Liver (tissue), 9 donors: ENCODE data around the gene ZFP57. TPM values are rescaled to one million over a fixed set of nuclear protein-coding genes. Genes with fewer than 3 reads are reported as not detected.

Experiments used
- DNase-seq: peaks from one replicate; pipeline ENCODE4 v3.0.0-alpha.2; 2017; ENCODE audit warnings: low spot score
- H3K27ac ChIP-seq, 2 donors: one replicate each; pipeline ENCODE4 v1.7.0; 2013; ENCODE audit warnings: inconsistent platforms in 2 of 2, low read length in 2 of 2, control low read depth in 1 of 2, low read depth in 1 of 2, mild to moderate bottlenecking in 1 of 2
- H3K27me3 ChIP-seq, 4 donors: one replicate each; pipeline versions ENCODE4 v1.6.1 to v1.7.0; 2013; ENCODE audit warnings: low read length in 3 of 4, inconsistent platforms in 1 of 4, mild to moderate bottlenecking in 1 of 4, moderate library complexity in 1 of 4; ENCODE audit not compliant: control insufficient read depth in 4 of 4, insufficient read depth in 4 of 4
- H3K36me3 ChIP-seq, 4 donors: one replicate each; pipeline versions ENCODE4 v1.6.1 to v1.7.0; 2013; ENCODE audit warnings: low read length in 3 of 4, mild to moderate bottlenecking in 3 of 4, low read depth in 1 of 4, moderate library complexity in 1 of 4; ENCODE audit not compliant: control insufficient read depth in 4 of 4, insufficient read depth in 3 of 4
- H3K4me1 ChIP-seq, 4 donors: one replicate each; pipeline versions ENCODE4 v1.6.1 to v1.7.0; 2013; ENCODE audit warnings: low read length in 3 of 4, mild to moderate bottlenecking in 3 of 4, moderate library complexity in 1 of 4; ENCODE audit not compliant: control insufficient read depth in 4 of 4, insufficient read depth in 4 of 4
- H3K4me3 ChIP-seq, 3 donors: one replicate each; pipeline versions ENCODE4 v1.6.1 to v1.7.0; 2013; ENCODE audit warnings: low read length in 3 of 3, control low read depth in 1 of 3, low read depth in 1 of 3, mild to moderate bottlenecking in 1 of 3
- H3K9ac ChIP-seq, 2 donors: one replicate each; pipeline ENCODE4 v1.7.0; 2013; ENCODE audit warnings: low read length in 2 of 2, mild to moderate bottlenecking in 2 of 2, moderate library complexity in 2 of 2, control low read depth in 1 of 2, low read depth in 1 of 2
- H3K9me3 ChIP-seq, 4 donors: one replicate each; pipeline versions ENCODE4 v1.6.1 to v1.7.0; 2013; ENCODE audit warnings: low read length in 3 of 4; ENCODE audit not compliant: control insufficient read depth in 4 of 4
- ATF3 ChIP-seq: IDR thresholded peaks from 2 replicates; pipeline ENCODE4 v1.6.1; 2016; ENCODE audit warnings: antibody characterized with exemption
- FOXA1 ChIP-seq: IDR thresholded peaks from 2 replicates; pipeline ENCODE4 v1.6.1; 2016; ENCODE audit warnings: antibody characterized with exemption
- FOXA2 ChIP-seq: IDR thresholded peaks from 2 replicates; pipeline ENCODE4 v1.6.1; 2016; ENCODE audit warnings: antibody characterized with exemption
- GABPA ChIP-seq, 2 donors: IDR thresholded peaks in 1 of 2; conservative IDR thresholded peaks in 1 of 2; 2 replicates each; pipeline ENCODE4 v1.6.1; 2016; ENCODE audit warnings: antibody characterized with exemption in 2 of 2, mild to moderate bottlenecking in 1 of 2, moderate library complexity in 1 of 2
- HNF4A ChIP-seq, 2 donors: conservative IDR thresholded peaks; 2 replicates each; pipeline ENCODE4 v1.6.1; 2016; ENCODE audit warnings: antibody characterized with exemption in 2 of 2, mild to moderate bottlenecking in 2 of 2
- HNF4G ChIP-seq: IDR thresholded peaks from 2 replicates; pipeline ENCODE4 v1.6.1; 2016; ENCODE audit warnings: antibody characterized with exemption
- JUND ChIP-seq, 2 donors: IDR thresholded peaks; 2 replicates each; pipeline ENCODE4 v1.6.1; 2016; ENCODE audit warnings: antibody characterized with exemption in 2 of 2
- MAX ChIP-seq: IDR thresholded peaks from 2 replicates; pipeline ENCODE4 v1.6.1; 2016; ENCODE audit warnings: antibody characterized with exemption
- NR2F2 ChIP-seq: IDR thresholded peaks from 2 replicates; pipeline ENCODE4 v1.6.1; 2016; ENCODE audit warnings: antibody characterized with exemption
- RAD21 ChIP-seq, 2 donors: IDR thresholded peaks; 2 replicates each; pipeline ENCODE4 v1.6.1; 2016; ENCODE audit warnings: antibody characterized with exemption in 2 of 2, mild to moderate bottlenecking in 2 of 2
- REST ChIP-seq: IDR thresholded peaks from 2 replicates; pipeline ENCODE4 v1.6.1; 2016; ENCODE audit warnings: antibody characterized with exemption, mild to moderate bottlenecking
- RXRA ChIP-seq, 2 donors: IDR thresholded peaks; 2 replicates each; pipeline ENCODE4 v1.6.1; 2017 to 2018; ENCODE audit warnings: antibody characterized with exemption in 2 of 2, mild to moderate bottlenecking in 1 of 2
- SP1 ChIP-seq: IDR thresholded peaks from 2 replicates; pipeline ENCODE4 v1.6.1; 2018; ENCODE audit warnings: antibody characterized with exemption, mild to moderate bottlenecking
- TAF1 ChIP-seq: conservative IDR thresholded peaks from 2 replicates; pipeline ENCODE4 v1.6.1; 2016; ENCODE audit warnings: antibody characterized with exemption, mild to moderate bottlenecking
- YY1 ChIP-seq: IDR thresholded peaks from 2 replicates; pipeline ENCODE4 v1.6.1; 2016; ENCODE audit warnings: antibody characterized with exemption, mild to moderate bottlenecking
- ZBTB33 ChIP-seq: IDR thresholded peaks from 2 replicates; pipeline ENCODE4 v1.6.1; 2016; ENCODE audit warnings: antibody characterized with exemption
- WGBS: extraction: QIAGEN DNeasy Blood & Tissue Kit; methylation state at CpG from one replicate; pipeline ENCODE4 v1.1.7; 2013; 5-methylcytosine and 5-hydroxymethylcytosine counted together
- polyA plus RNA-seq, 2 donors: library from polyadenylated mRNA; stranded (reverse) in 1 of 2; unstranded in 1 of 2; fragments of 200-250 nt in 1 of 2; fragments of >200 nt in 1 of 2; fragmentation: Nextera tagmentation in 1 of 2; extraction: Ambion mirVana in 1 of 2; gene quantifications; one replicate each; pipeline versions ENCODE4 v1.2.1 to v1.2.3, GENCODE V29; 2013 to 2015
- total RNA-seq, 2 donors: library from RNA; depleted of rRNA; stranded (reverse); fragments of >200 nt; gene quantifications; one replicate each; pipeline ENCODE4 v1.2.3, GENCODE V29; 2014
- donor health status: healthy.
- donor health status: healthy.
- donor health status: healthy.
- donor health status: healthy.
- donor health status: healthy.

Gene ZFP57
- total and polyA plus RNA-seq, 4 donors = not detected

- TF ChIP-seq REST (no peak), TAF1 (no peak), GABPA (IDR thresholded peaks at IDR 0.05 in 1 of 2, conservative IDR thresholded peaks at IDR 0.05 in 1 of 2) (no peak), HNF4A (conservative IDR thresholded peaks at IDR 0.05) (no peak), ZBTB33 (no peak)
Measured at GRCh38 chr6:29728173-29728874, 47.4 kb upstream of the ZFP57 start (continued).

- no peak for TF ChIP-seq ATF3
- TF ChIP-seq FOXA2 = no peak
- no peak for TF ChIP-seq SP1
- no peak for TF ChIP-seq HNF4A (conservative IDR thresholded peaks at IDR 0.05)
- TF ChIP-seq GABPA (IDR thresholded peaks at IDR 0.05 in 1 of 2, conservative IDR thresholded peaks at IDR 0.05 in 1 of 2) = no peak
- no peak for TF ChIP-seq NR2F2
- no peak for TF ChIP-seq JUND (IDR thresholded peaks at IDR 0.05)
- no peak for TF ChIP-seq YY1
- no peak for TF ChIP-seq FOXA1
- no peak for TF ChIP-seq RXRA (IDR thresholded peaks at IDR 0.05)
- no peak for TF ChIP-seq ZBTB33
- TF ChIP-seq REST = no peak
- TF ChIP-seq RAD21 (IDR thresholded peaks at IDR 0.05) = no peak
- no peak for TF ChIP-seq MAX
- TF ChIP-seq HNF4G = no peak
- TF ChIP-seq TAF1 = no peak
- H3K36me3 ChIP-seq = peaks cover 5 to 23% (median 12%) of the 10 kb centered on the region in 4 donors
Measured at GRCh38 chr6:29727637-29728036, 46.7 kb upstream of the ZFP57 start.

More at GRCh38 chr6:29727637-29728036, 46.7 kb upstream of the ZFP57 start:
- no peak overlapping the region for H3K9ac ChIP-seq
- H3K4me3 ChIP-seq = no peak overlapping the region
- H3K27me3 ChIP-seq = no peaks in the 10 kb centered on the region
- no peak for DNase-seq
- WGBS = 89% methylated on average over 2 of the region's 2 CpGs
- no peaks in the 10 kb centered on the region for H3K9me3 ChIP-seq
- H3K4me1 ChIP-seq = peaks cover 0 to 18% (median 13%) of the 10 kb centered on the region in 4 donors
- no peak overlapping the region for H3K27ac ChIP-seq
